ENCODE data around the gene SLC40A1. TPM values are rescaled to one million over a fixed set of nuclear protein-coding genes. Genes with fewer than 3 reads are reported as not detected.

Gene SLC40A1
- total and polyA plus RNA-seq, 2 of the 13 experiments (the other 11 are each of a cell fraction or from before 2014, with no cell fraction given), result 10.6 to 24.9 TPM

DNA sequence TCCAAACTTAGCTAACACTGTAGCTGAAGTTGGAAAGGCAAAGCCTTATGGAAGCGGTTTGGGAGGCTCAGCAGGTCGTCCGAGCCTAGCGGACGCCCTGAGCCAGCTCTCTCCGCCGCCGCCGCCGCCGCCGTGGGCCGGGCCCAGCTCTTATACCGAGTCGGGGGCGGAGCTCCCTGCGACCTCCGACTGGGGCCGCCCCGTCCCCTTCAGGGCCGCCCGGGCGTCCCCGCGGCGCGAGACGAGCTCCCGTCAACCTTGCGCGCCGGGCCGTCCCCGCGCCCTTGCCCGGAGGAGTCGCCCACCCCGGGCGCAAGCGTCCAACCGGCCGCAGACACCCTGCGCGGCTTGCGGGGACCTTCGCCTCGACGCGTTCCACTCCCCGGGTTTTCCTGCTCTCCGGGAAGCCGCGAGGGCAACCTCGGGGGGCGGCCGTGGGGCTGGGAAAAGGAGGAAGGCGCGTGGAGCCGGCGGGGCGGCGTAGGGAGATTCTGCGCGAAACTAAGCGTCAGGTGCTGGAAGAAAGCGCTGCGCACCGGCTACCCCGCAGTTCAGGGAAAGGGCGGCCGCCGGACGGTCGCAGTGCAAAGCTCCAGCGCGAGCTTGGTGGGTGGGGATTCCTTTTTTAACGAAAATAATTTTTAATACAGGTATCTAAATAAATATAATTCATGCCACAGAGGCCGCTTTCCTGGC is at the start of gene SLC40A1 (continued):
- TF ChIP-seq AHDC1 (CRISPR knock-in tag; IDR thresholded peaks at IDR 0.05; ENCODE audit: borderline replicate concordance), result 0 out of 2 replicates have a peak, but pooled peaks have one; percentile 13
- peak; percentile 80 for TF ChIP-seq ZNF747 (CRISPR knock-in tag; IDR thresholded peaks at IDR 0.05; ENCODE audit: borderline replicate concordance)
- 0 out of 2 replicates have a peak, but pooled peaks have one; percentile 30 for TF ChIP-seq ZFP1 (CRISPR knock-in tag; IDR thresholded peaks at IDR 0.05)
- TF ChIP-seq BRCA1 (CRISPR knock-in tag; IDR thresholded peaks at IDR 0.05), result no peak
- no peak for TF ChIP-seq ZBTB40 (IDR thresholded peaks at IDR 0.05)
- TF ChIP-seq ZBTB40 (CRISPR knock-in tag; IDR thresholded peaks at IDR 0.05), result peak; percentile 53; the same call in 1 of the 2 replicates
- peak; percentile 67; the same call in 1 of the 2 replicates for TF ChIP-seq ZNF546 (CRISPR knock-in tag; conservative IDR thresholded peaks at IDR 0.05)
- TF ChIP-seq ZNF878 (CRISPR knock-in tag; IDR thresholded peaks at IDR 0.05), result no peak
- peak; percentile 80; the same call in 1 of the 2 replicates for TF ChIP-seq DR1 (CRISPR knock-in tag; IDR thresholded peaks at IDR 0.05)
- TF ChIP-seq, protein P1, sequence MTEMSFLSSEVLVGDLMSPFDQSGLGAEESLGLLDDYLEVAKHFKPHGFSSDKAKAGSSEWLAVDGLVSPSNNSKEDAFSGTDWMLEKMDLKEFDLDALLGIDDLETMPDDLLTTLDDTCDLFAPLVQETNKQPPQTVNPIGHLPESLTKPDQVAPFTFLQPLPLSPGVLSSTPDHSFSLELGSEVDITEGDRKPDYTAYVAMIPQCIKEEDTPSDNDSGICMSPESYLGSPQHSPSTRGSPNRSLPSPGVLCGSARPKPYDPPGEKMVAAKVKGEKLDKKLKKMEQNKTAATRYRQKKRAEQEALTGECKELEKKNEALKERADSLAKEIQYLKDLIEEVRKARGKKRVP (CRISPR knock-in tag; IDR thresholded peaks at IDR 0.05), result no peak
- no peak for TF ChIP-seq MAFG (CRISPR knock-in tag; IDR thresholded peaks at IDR 0.05)
- TF ChIP-seq, protein P2, sequence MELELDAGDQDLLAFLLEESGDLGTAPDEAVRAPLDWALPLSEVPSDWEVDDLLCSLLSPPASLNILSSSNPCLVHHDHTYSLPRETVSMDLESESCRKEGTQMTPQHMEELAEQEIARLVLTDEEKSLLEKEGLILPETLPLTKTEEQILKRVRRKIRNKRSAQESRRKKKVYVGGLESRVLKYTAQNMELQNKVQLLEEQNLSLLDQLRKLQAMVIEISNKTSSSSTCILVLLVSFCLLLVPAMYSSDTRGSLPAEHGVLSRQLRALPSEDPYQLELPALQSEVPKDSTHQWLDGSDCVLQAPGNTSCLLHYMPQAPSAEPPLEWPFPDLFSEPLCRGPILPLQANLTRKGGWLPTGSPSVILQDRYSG (CRISPR knock-in tag; IDR thresholded peaks at IDR 0.05), result no peak
